Right lobe of liver (tissue), 6 donors: ENCODE data around the gene NFIA. TPM values are rescaled to one million over a fixed set of nuclear protein-coding genes. Genes with fewer than 3 reads are reported as not detected.

Experiments
- ATAC-seq, 4 donors: fragments of 200-7000 bp; cut with Tn5 transposase; one replicate each; pipeline ENCODE4 v1.9.1; 2020; ENCODE audit warnings: mild to moderate bottlenecking in 4 of 4, moderate library complexity in 4 of 4
- DNase-seq, 3 donors: peaks; one replicate each; pipeline ENCODE4 v3.0.0-alpha.2; 2020
- H3K27ac ChIP-seq, 3 donors: fragments of 200-600 bp; one replicate each; pipeline ENCODE4 v1.8.0; 2022
- H3K27me3 ChIP-seq, 2 donors: fragments of 200-600 bp; one replicate each; pipeline ENCODE4 v1.8.0; 2022
- H3K36me3 ChIP-seq, 4 donors: fragments of 200-600 bp; sonication (generic) in 1 of 4; one replicate each; pipeline versions ENCODE4 v1.5.1 to v1.8.0; 2017 to 2022; ENCODE audit warnings: control low read depth in 1 of 4
- H3K4me1 ChIP-seq, 4 donors: fragments of 200-600 bp; sonication (generic) in 1 of 4; one replicate each; pipeline versions ENCODE4 v1.5.1 to v1.8.0; 2017 to 2022; ENCODE audit warnings: control low read depth in 1 of 4
- H3K4me3 ChIP-seq, 3 donors: fragments of 200-600 bp; one replicate each; pipeline ENCODE4 v1.8.0; 2022
- H3K9me3 ChIP-seq, 4 donors: fragments of 200-600 bp; sonication (generic) in 1 of 4; one replicate each; pipeline versions ENCODE4 v1.5.1 to v1.8.0; 2017 to 2022; ENCODE audit warnings: control low read depth in 1 of 4
- POLR2A ChIP-seq: fragments of 450-650 bp; IDR thresholded peaks from one replicate; pipeline ENCODE4 v1.6.1; 2017; ENCODE audit warnings: antibody characterized with exemption, mild to moderate bottlenecking
- WGBS: methylation state at CpG from one replicate; pipeline ENCODE4 v1.1.6; 2018; ENCODE audit warnings: low coverage, low lambda C conversion rate; ENCODE audit not compliant: insufficient coverage; ENCODE audit errors: missing lambda C conversion rate; 5-methylcytosine and 5-hydroxymethylcytosine counted together
- intact Hi-C, 2 donors: fragments of 100-400 bp; cut with DNase I; formaldehyde crosslinking; loops; one replicate each; pipeline versions ENCODE4 v1.11.2 to v1.14.1; 2022
- total RNA-seq, 6 experiments: library from RNA; depleted of rRNA in 2 of 6; stranded (reverse); fragments of >200 nt in 2 of 6; fragmentation: NEBNext Ultra II Directional in 3 of 6; extraction: Animal tissue kit (Norgen Biotek cat#: 25700) in 3 of 6; gene quantifications; one replicate each; pipeline versions ENCODE4 v1.1.0 to v1.2.4, GENCODE V29; 2016 to 2023
- TF ChIP-seq, protein P1 (sequence below), 4 donors: fragments of 200-600 bp in 3 of 4; fragments of 450-650 bp in 1 of 4; IDR thresholded peaks; one replicate each; pipeline versions ENCODE4 v1.5.1 to v1.8.0; 2016 to 2022; ENCODE audit warnings: antibody characterized with exemption in 4 of 4, mild to moderate bottlenecking in 2 of 4
- donor health status: DM: no; HTN: yes; CAD: no.
- donor health status: DM: no; HTN: no; CAD: no.
- donor health status: DM: no; HTN: no; CAD: no.
- donor health status: DM: no; HTN: yes; CAD: no.
- donor health status: DM: no; HTN: yes; CAD: no.

Gene NFIA
- total RNA-seq, 6 experiments from 2014 or later, result 36.7 to 97.2 (median 57.9) TPM

DNA sequence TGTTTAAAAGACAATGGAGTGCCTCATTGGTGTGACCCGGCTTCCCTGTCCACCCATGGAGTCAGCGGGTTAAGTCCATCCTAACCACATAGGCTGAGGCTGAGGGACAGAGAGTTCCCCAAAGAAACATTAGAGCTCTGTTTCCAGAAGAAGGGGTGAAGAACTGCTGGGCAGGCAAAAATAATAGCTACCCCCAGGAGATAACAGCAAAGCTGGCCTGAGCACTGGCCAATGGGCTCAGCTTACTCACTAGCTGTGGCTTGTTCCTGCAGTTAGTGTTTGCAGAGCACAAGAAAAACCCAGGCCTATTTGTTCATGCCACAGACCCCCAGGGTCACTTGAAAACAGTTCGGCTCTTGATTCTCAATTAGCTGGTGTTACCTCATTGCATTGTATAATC is 311.2 kb downstream of the NFIA start:
- intact Hi-C loops, result no loop called here
- TF ChIP-seq POLR2A, result no peak
- TF ChIP-seq, protein P1, sequence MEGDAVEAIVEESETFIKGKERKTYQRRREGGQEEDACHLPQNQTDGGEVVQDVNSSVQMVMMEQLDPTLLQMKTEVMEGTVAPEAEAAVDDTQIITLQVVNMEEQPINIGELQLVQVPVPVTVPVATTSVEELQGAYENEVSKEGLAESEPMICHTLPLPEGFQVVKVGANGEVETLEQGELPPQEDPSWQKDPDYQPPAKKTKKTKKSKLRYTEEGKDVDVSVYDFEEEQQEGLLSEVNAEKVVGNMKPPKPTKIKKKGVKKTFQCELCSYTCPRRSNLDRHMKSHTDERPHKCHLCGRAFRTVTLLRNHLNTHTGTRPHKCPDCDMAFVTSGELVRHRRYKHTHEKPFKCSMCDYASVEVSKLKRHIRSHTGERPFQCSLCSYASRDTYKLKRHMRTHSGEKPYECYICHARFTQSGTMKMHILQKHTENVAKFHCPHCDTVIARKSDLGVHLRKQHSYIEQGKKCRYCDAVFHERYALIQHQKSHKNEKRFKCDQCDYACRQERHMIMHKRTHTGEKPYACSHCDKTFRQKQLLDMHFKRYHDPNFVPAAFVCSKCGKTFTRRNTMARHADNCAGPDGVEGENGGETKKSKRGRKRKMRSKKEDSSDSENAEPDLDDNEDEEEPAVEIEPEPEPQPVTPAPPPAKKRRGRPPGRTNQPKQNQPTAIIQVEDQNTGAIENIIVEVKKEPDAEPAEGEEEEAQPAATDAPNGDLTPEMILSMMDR (IDR thresholded peaks at IDR 0.05), result no peak
- WGBS, result 96% methylated on average over 3 of the region's 3 CpGs
- Histone ChIP-seq H3K4me3 (no peak overlapping the region), H3K4me1 (no peaks in the 10 kb centered on the region), H3K36me3 (peaks cover 0 to 17% (median 2%) of the 10 kb centered on the region in 4 donors), H3K27ac (no peak overlapping the region), H3K9me3 (no peaks in the 10 kb centered on the region), H3K27me3 (no peaks in the 10 kb centered on the region)
- ATAC-seq, result no peak
- DNase-seq, result no peak

DNA sequence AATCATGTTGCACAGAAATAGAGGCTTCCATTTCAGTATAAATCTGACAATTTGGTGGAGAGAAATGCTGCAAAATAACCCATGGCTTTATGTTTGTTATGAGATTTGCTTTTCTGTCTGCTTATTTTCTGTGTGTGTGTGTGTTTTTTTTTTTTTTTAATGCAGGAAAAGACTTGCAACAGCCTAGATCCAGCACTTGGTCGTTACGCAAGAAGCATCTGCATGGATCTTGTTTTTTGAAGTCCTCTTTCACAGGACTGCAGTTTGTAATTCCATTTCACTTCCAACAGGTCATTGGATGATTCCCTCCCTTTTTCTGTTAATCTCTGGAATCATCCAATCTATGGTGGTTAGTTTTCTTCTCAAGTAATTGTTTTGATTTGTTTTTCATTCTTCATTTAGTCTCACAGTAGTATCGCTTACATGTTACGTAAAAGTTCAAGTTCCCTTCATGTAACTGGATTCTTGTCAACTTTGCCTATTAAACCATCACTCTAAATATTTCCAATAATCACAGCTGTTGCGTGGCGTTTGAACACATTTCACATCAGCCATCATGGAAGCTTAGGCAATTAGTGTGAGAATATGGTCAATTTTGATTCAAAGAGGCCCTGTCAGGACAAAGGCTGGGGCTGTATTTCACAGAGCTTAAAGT is 312.9 kb downstream of the NFIA start:
- intact Hi-C loops, result no loop called here

DNA sequence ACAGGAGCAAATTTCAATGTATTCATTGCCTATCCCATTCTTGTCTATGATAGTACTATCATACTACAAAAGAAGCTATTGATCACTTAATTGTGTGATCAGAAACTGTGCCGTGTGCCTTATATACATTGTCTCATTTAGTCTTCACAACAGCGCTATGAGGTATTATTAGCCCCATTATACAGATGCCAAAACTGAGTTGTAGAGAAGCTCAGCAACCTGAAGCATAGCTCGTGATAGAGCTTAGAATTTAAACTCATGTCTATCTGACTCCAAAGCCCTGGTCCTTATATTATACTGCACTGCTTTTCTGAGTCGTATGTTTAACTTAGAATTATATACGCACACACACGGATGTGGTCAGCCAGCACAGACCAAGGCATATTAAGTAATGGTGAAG is 315.1 kb downstream of the NFIA start:
- no peaks in the 10 kb centered on the region for H3K4me1 ChIP-seq
- 90% methylated on average over 6 of the region's 6 CpGs for WGBS
- peaks cover 0 to 10% (median 0%) of the 10 kb centered on the region in 4 donors for H3K36me3 ChIP-seq
- ATAC-seq (no peak), DNase-seq (no peak)
- no peak overlapping the region for H3K27ac ChIP-seq
- H3K9me3 ChIP-seq, result no peaks in the 10 kb centered on the region
- no peaks in the 10 kb centered on the region for H3K27me3 ChIP-seq
- TF ChIP-seq, protein P1 (IDR thresholded peaks at IDR 0.05), result no peak
- TF ChIP-seq POLR2A, result no peak
- no peak overlapping the region for H3K4me3 ChIP-seq
- intact Hi-C loops, result no loop called here

More for the DNA sequence above, 312.9 kb downstream of the NFIA start:
- Histone ChIP-seq H3K27ac (no peak overlapping the region), H3K4me1 (no peaks in the 10 kb centered on the region), H3K27me3 (no peaks in the 10 kb centered on the region), H3K36me3 (peaks cover 0 to 14% (median 0%) of the 10 kb centered on the region in 4 donors), H3K4me3 (no peak overlapping the region), H3K9me3 (no peaks in the 10 kb centered on the region)
- ATAC-seq (no peak), DNase-seq (no peak)
- no peak for TF ChIP-seq POLR2A
- TF ChIP-seq, protein P1 (IDR thresholded peaks at IDR 0.05), result no peak
- 80% methylated on average over 6 of the region's 6 CpGs for WGBS

DNA sequence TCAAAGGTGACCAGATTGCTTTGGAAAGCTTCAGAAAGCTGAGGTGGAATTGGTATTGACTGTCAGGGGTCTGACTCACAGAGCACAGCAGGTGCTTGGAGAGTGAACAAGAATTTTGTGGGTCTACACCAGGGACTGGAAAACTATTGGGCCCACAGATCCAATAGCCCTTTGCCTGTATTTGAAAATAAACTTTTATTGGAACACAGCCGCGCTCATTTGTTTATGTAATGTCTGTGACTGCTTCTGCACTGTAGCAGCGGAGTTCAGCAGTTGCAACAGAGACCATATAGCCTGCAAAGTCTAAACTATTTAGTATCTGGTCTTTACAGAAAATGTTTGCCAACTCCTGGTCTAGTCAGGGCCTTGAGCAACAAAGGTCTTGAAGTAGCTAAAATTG is 315.6 kb downstream of the NFIA start:
- Histone ChIP-seq H3K27ac (no peak overlapping the region), H3K27me3 (no peaks in the 10 kb centered on the region), H3K4me1 (no peaks in the 10 kb centered on the region), H3K4me3 (no peak overlapping the region), H3K36me3 (peaks cover 0 to 10% (median 0%) of the 10 kb centered on the region in 4 donors), H3K9me3 (no peaks in the 10 kb centered on the region)
- no CpG with 5 or more reads among the region's 3 CpGs for WGBS
- peak in 1 of 4 donors; percentile 62 for ATAC-seq
- DNase-seq, result no peak
- intact Hi-C loops, result no loop called here
- no peak for TF ChIP-seq POLR2A
- TF ChIP-seq, protein P1 (IDR thresholded peaks at IDR 0.05), result no peak
